Liver (tissue), 3 donors: ENCODE data around the gene JMJD4.

Experiments
- EGR1 ChIP-seq, 2 donors: IDR thresholded peaks; 2 replicates each; pipeline ENCODE4 v1.6.1; 2016 to 2018; ENCODE audit warnings: antibody characterized with exemption in 2 of 2, low read depth in 2 of 2
- JUND ChIP-seq, 2 donors: IDR thresholded peaks; 2 replicates each; pipeline ENCODE4 v1.6.1; 2016; ENCODE audit warnings: antibody characterized with exemption in 2 of 2
- RAD21 ChIP-seq, 2 donors: IDR thresholded peaks; 2 replicates each; pipeline ENCODE4 v1.6.1; 2016; ENCODE audit warnings: antibody characterized with exemption in 2 of 2, mild to moderate bottlenecking in 2 of 2
- RXRA ChIP-seq, 2 donors: IDR thresholded peaks; 2 replicates each; pipeline ENCODE4 v1.6.1; 2017 to 2018; ENCODE audit warnings: antibody characterized with exemption in 2 of 2, mild to moderate bottlenecking in 1 of 2
- YY1 ChIP-seq: IDR thresholded peaks from 2 replicates; pipeline ENCODE4 v1.6.1; 2016; ENCODE audit warnings: antibody characterized with exemption, mild to moderate bottlenecking
- TF ChIP-seq, protein P1 (sequence below): fragments of 150-350 bp; IDR thresholded peaks from 2 replicates; pipeline ENCODE4 v1.5.1; 2017; ENCODE audit warnings: improper control_type of control experiment, low read depth, low read length; ENCODE audit not compliant: missing input control
- TF ChIP-seq, protein P2 (sequence below): IDR thresholded peaks from 2 replicates; pipeline ENCODE4 v1.6.1; 2016; ENCODE audit warnings: antibody characterized with exemption, mild to moderate bottlenecking
- donor health status: healthy.
- donor health status: healthy.

DNA sequence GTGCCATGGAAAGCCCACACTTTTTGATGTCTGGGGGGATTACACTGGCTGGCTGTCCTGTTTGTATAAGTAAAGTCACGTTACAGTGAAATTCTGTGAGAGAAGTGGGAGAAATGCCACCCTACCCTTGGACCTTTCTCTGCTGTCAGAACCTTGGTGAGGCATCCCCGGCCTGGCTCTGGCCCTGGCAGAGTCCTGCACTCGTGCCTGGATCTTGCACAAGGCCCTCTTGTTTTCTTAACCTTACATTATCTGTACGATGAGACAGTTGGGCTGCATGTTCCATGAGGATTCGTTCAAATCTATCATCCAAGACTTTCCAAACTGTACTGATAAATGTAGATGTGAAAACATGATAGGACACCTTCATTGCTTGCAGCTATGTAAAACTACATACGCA is 11.6 kb upstream of the JMJD4 start:
- TF ChIP-seq, protein P1, sequence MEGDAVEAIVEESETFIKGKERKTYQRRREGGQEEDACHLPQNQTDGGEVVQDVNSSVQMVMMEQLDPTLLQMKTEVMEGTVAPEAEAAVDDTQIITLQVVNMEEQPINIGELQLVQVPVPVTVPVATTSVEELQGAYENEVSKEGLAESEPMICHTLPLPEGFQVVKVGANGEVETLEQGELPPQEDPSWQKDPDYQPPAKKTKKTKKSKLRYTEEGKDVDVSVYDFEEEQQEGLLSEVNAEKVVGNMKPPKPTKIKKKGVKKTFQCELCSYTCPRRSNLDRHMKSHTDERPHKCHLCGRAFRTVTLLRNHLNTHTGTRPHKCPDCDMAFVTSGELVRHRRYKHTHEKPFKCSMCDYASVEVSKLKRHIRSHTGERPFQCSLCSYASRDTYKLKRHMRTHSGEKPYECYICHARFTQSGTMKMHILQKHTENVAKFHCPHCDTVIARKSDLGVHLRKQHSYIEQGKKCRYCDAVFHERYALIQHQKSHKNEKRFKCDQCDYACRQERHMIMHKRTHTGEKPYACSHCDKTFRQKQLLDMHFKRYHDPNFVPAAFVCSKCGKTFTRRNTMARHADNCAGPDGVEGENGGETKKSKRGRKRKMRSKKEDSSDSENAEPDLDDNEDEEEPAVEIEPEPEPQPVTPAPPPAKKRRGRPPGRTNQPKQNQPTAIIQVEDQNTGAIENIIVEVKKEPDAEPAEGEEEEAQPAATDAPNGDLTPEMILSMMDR: no peak
- TF ChIP-seq, protein P2, sequence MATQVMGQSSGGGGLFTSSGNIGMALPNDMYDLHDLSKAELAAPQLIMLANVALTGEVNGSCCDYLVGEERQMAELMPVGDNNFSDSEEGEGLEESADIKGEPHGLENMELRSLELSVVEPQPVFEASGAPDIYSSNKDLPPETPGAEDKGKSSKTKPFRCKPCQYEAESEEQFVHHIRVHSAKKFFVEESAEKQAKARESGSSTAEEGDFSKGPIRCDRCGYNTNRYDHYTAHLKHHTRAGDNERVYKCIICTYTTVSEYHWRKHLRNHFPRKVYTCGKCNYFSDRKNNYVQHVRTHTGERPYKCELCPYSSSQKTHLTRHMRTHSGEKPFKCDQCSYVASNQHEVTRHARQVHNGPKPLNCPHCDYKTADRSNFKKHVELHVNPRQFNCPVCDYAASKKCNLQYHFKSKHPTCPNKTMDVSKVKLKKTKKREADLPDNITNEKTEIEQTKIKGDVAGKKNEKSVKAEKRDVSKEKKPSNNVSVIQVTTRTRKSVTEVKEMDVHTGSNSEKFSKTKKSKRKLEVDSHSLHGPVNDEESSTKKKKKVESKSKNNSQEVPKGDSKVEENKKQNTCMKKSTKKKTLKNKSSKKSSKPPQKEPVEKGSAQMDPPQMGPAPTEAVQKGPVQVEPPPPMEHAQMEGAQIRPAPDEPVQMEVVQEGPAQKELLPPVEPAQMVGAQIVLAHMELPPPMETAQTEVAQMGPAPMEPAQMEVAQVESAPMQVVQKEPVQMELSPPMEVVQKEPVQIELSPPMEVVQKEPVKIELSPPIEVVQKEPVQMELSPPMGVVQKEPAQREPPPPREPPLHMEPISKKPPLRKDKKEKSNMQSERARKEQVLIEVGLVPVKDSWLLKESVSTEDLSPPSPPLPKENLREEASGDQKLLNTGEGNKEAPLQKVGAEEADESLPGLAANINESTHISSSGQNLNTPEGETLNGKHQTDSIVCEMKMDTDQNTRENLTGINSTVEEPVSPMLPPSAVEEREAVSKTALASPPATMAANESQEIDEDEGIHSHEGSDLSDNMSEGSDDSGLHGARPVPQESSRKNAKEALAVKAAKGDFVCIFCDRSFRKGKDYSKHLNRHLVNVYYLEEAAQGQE: no peak
- TF ChIP-seq RXRA (IDR thresholded peaks at IDR 0.05) (no peak), YY1 (no peak), RAD21 (IDR thresholded peaks at IDR 0.05) (no peak), EGR1 (IDR thresholded peaks at IDR 0.05; ENCODE audit: low read depth in 2 of 2) (no peak), JUND (IDR thresholded peaks at IDR 0.05) (no peak)
